Hepatocyte (in vitro differentiated cells): ENCODE results near the gene HNF1B. TPM values are rescaled to one million over a fixed set of nuclear protein-coding genes. Genes with fewer than 3 reads are reported as not detected.

Source experiments
- DNase-seq: peaks from one replicate; pipeline ENCODE4 v3.0.0-alpha.2; 2016; ENCODE audit warnings: low spot score
- H2AFZ ChIP-seq: fragments of 200-600 bp; sonication (generic); 2 replicates; pipeline ENCODE4 v1.6.0; 2016; ENCODE audit warnings: antibody characterized with exemption, mild to moderate bottlenecking
- H3K27ac ChIP-seq: fragments of 200-600 bp; sonication (generic); 2 replicates; pipeline ENCODE4 v1.5.1; 2016; ENCODE audit warnings: mild to moderate bottlenecking
- H3K27me3 ChIP-seq: fragments of 200-600 bp; sonication (generic); 2 replicates; pipeline ENCODE4 v1.6.1; 2016
- H3K36me3 ChIP-seq: fragments of 200-600 bp; sonication (generic); replicated peaks from 2 replicates; pipeline ENCODE4 v1.5.1; 2016; ENCODE audit warnings: low read depth; ENCODE audit not compliant: insufficient read depth
- H3K4me1 ChIP-seq: fragments of 200-600 bp; sonication (generic); 2 replicates; pipeline ENCODE4 v1.5.1; 2016; ENCODE audit warnings: mild to moderate bottlenecking, moderate library complexity; ENCODE audit not compliant: insufficient read depth
- H3K4me2 ChIP-seq: fragments of 200-600 bp; sonication (generic); 2 replicates; pipeline ENCODE4 v1.6.0; 2016
- H3K4me3 ChIP-seq: fragments of 200-600 bp; sonication (generic); 2 replicates; pipeline ENCODE4 v1.5.1; 2016; ENCODE audit warnings: mild to moderate bottlenecking
- H3K79me2 ChIP-seq: fragments of 200-600 bp; sonication (generic); 2 replicates; pipeline ENCODE4 v1.6.0; 2017; ENCODE audit warnings: mild to moderate bottlenecking
- H3K9me2 ChIP-seq: fragments of 200-600 bp; sonication (generic); replicated peaks from 2 replicates; pipeline ENCODE4 v1.6.0; 2017; ENCODE audit warnings: mild to moderate bottlenecking; ENCODE audit not compliant: insufficient read depth
- H3K9me3 ChIP-seq: fragments of 200-600 bp; sonication (generic); 2 replicates; pipeline ENCODE4 v1.5.1; 2016; ENCODE audit warnings: low read depth, mild to moderate bottlenecking
- H4K20me1 ChIP-seq: fragments of 200-600 bp; sonication (generic); 2 replicates; pipeline ENCODE4 v1.6.0; 2016; ENCODE audit warnings: mild to moderate bottlenecking; ENCODE audit not compliant: insufficient read depth, poor library complexity, severe bottlenecking
- EZH2 ChIP-seq: fragments of 200-600 bp; sonication (generic); IDR thresholded peaks from 2 replicates; pipeline ENCODE4 v1.6.1; 2016; ENCODE audit warnings: antibody characterized with exemption, mild to moderate bottlenecking, borderline replicate concordance
- EZH2phosphoT487 ChIP-seq: fragments of 200-600 bp; sonication (generic); IDR thresholded peaks from one replicate; pipeline ENCODE4 v1.6.1; 2018; ENCODE audit warnings: antibody characterized with exemption, mild to moderate bottlenecking, low read depth, moderate library complexity; ENCODE audit not compliant: unreplicated experiment, severe bottlenecking
- WGBS: methylation state at CpG from one replicate; pipeline ENCODE4 v1.1.6; 2016; ENCODE audit warnings: low lambda C conversion rate; ENCODE audit errors: missing lambda C conversion rate; 5-methylcytosine and 5-hydroxymethylcytosine counted together
- polyA plus RNA-seq: library from polyadenylated mRNA; unstranded; fragments of >200 nt; fragmentation: Nextera tagmentation; extraction: Ambion mirVana; gene quantifications from 2 replicates; pipeline ENCODE4 v1.2.1, GENCODE V29; 2016
- total RNA-seq: library from RNA; depleted of rRNA; stranded (reverse); fragments of >200 nt; gene quantifications from 2 replicates; pipeline ENCODE4 v1.2.3, GENCODE V29; 2014
- TF ChIP-seq, protein P1 (sequence below): fragments of 200-600 bp; sonication (generic); IDR thresholded peaks from 2 replicates; pipeline ENCODE4 v1.5.1; 2016; ENCODE audit warnings: antibody characterized with exemption, mild to moderate bottlenecking; ENCODE audit not compliant: poor library complexity

HNF1B gene
- total and polyA plus RNA-seq, 2 experiments from 2014 or later: 8.8 to 18.2 TPM

DNA sequence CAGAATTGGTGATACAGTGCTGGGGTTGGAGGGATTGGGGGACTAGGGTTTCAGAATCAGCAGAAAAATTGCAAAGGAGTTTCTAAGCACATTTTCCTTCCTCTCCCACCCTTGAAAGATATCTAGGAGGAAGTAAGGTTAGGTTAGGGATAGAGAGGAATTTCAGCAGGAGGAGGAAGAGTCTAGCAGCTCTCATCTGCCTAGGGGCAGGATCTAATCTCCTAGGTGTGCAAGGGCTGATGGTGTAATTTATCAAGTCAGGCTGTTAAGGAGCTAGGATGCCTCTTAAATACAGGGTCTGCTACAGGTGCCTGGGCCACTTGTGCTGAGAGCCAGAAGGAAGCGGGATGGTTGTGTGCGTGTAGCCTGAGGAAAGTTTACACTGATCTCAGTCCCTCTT, 1.8 kb upstream of the HNF1B start:
- Histone ChIP-seq H3K4me2 (peak overlapping the region; percentile 85), H2AFZ (no peak overlapping the region), H3K9me2 (no peaks in the 10 kb centered on the region), H3K27ac (peak overlapping the region; percentile 95), H3K9me3 (no peaks in the 10 kb centered on the region), H4K20me1 (no peaks in the 10 kb centered on the region), H3K36me3 (no peaks in the 10 kb centered on the region), H3K4me3 (peak overlapping the region; percentile 17), H3K79me2 (peaks cover 41% of the 10 kb centered on the region), H3K4me1 (peaks cover 4% of the 10 kb centered on the region), H3K27me3 (peaks cover 52% of the 10 kb centered on the region)
- 62% methylated on average over 2 of the region's 2 CpGs for WGBS
- no peak for DNase-seq
- TF ChIP-seq, protein P1, sequence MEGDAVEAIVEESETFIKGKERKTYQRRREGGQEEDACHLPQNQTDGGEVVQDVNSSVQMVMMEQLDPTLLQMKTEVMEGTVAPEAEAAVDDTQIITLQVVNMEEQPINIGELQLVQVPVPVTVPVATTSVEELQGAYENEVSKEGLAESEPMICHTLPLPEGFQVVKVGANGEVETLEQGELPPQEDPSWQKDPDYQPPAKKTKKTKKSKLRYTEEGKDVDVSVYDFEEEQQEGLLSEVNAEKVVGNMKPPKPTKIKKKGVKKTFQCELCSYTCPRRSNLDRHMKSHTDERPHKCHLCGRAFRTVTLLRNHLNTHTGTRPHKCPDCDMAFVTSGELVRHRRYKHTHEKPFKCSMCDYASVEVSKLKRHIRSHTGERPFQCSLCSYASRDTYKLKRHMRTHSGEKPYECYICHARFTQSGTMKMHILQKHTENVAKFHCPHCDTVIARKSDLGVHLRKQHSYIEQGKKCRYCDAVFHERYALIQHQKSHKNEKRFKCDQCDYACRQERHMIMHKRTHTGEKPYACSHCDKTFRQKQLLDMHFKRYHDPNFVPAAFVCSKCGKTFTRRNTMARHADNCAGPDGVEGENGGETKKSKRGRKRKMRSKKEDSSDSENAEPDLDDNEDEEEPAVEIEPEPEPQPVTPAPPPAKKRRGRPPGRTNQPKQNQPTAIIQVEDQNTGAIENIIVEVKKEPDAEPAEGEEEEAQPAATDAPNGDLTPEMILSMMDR: no peak
- no peak for TF ChIP-seq EZH2

DNA sequence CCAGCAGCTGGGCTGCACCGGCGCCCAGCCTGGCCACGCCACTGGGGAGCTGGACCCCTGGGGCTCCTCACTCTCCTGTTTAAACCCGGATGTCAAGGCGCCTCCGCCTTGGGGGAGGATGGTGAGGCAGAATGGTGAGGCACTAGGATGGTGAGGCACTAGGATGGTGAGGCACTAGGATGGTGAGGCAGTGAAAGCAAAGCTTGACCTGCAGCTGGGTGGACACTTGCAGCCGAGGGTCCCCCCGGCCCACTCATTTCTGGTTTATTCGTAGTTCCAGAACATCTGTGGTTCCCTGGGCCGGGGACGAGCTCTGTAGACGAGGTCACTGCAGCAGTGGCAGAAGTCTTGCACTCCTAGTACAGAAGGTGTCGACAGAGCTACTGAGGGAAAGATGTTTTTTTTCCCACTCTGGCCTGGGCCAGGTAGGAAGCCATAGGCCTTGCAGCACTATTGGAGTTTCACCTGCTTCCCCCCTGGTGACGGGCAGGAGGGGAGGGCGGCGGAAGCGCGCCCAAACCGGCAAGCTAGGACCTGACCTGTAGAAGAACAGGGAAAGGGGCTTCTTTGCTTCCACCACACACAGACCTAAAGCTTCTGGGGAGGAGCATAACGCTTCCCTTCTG, 1.1 kb upstream of the HNF1B start:
- H3K36me3 ChIP-seq: no peaks in the 10 kb centered on the region
- H2AFZ ChIP-seq: no peak overlapping the region
- peak overlapping the region; percentile 54 for H3K4me3 ChIP-seq
- WGBS: 33% methylated on average over 18 of the region's 20 CpGs
- no peak for TF ChIP-seq EZH2phosphoT487
- TF ChIP-seq, protein P1: no peak
- no peak for TF ChIP-seq EZH2
- no peaks in the 10 kb centered on the region for H3K9me3 ChIP-seq
- H3K79me2 ChIP-seq: peaks cover 48% of the 10 kb centered on the region
- H3K4me1 ChIP-seq: peaks cover 4% of the 10 kb centered on the region
- peak overlapping the region; percentile 95 for H3K27ac ChIP-seq
- no peaks in the 10 kb centered on the region for H4K20me1 ChIP-seq
- DNase-seq: no peak
- peaks cover 56% of the 10 kb centered on the region for H3K27me3 ChIP-seq
- no peaks in the 10 kb centered on the region for H3K9me2 ChIP-seq
- H3K4me2 ChIP-seq: peak overlapping the region; percentile 85

DNA sequence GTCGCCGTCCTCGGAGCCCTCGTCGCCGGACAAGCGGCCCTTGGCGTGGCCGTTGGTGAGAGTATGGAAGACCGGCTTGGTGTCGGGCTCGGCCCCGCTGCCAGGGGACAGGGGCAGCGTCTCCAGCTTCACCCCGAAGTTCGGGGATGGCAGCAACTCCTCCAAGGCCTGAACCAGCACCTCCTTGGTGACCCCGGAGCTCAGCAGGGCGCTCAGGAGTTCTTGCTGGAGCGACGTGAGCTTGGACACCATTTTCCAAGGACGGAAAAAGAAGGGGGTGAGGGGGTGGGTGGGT, 279 bp downstream of the HNF1B start:
- Histone ChIP-seq H3K4me2 (peak overlapping the region; percentile 85), H3K9me2 (no peaks in the 10 kb centered on the region), H3K4me3 (peak overlapping the region; percentile 54), H3K79me2 (peaks cover 61% of the 10 kb centered on the region), H3K27ac (peak overlapping the region; percentile 95), H3K27me3 (peaks cover 67% of the 10 kb centered on the region), H3K4me1 (peaks cover 4% of the 10 kb centered on the region), H3K36me3 (no peaks in the 10 kb centered on the region), H3K9me3 (no peaks in the 10 kb centered on the region), H4K20me1 (no peaks in the 10 kb centered on the region), H2AFZ (peak overlapping the region; percentile 9)
- TF ChIP-seq EZH2: no peak
- peak; percentile 25 for TF ChIP-seq EZH2phosphoT487
- DNase-seq: no peak
- 5% methylated on average over 20 of the region's 21 CpGs for WGBS

- peaks cover 67% of the 10 kb centered on the region for H3K27me3 ChIP-seq
- WGBS: 2% methylated on average over 56 of the region's 61 CpGs
- DNase-seq: peak; percentile 56
These were observed 805 bp downstream of the HNF1B start for GRCh38 chr17:37743875-37744632.

More at GRCh38 chr17:37743875-37744632, 805 bp downstream of the HNF1B start:
- Histone ChIP-seq H3K4me2 (peak overlapping the region; percentile 85), H3K27ac (peak overlapping the region; percentile 95), H4K20me1 (no peaks in the 10 kb centered on the region), H3K4me3 (peak overlapping the region; percentile 54), H3K9me3 (no peaks in the 10 kb centered on the region), H3K79me2 (peaks cover 66% of the 10 kb centered on the region), H3K4me1 (peaks cover 4% of the 10 kb centered on the region), H2AFZ (peak overlapping the region; percentile 22), H3K9me2 (no peaks in the 10 kb centered on the region), H3K36me3 (no peaks in the 10 kb centered on the region)
- TF ChIP-seq EZH2phosphoT487 (peak; percentile 88), EZH2 (peak; percentile 99)
- TF ChIP-seq, protein P1: peak; percentile 25
